IMR-90 (cell line): ENCODE results near the gene NOTO. TPM values are rescaled to one million over a fixed set of nuclear protein-coding genes. Genes with fewer than 3 reads are reported as not detected.

ENCODE experiments used
- ATAC-seq: fragments of 200-7000 bp; cut with Tn5 transposase; 2 replicates; pipeline ENCODE4 v1.9.1; 2020; ENCODE audit warnings: low read depth, mild to moderate bottlenecking, moderate library complexity
- BruUV-seq: library from RNA; stranded (reverse); fragments of 400-500 nt; replicated peaks from 2 replicates; lab custom pipeline; 2021; lab: Mats Ljungman, UMichigan
- CTCF ChIA-PET: fragments of 300-600 bp; formaldehyde crosslinking; extraction: SDS; loops from one replicate; lab custom pipeline; 2021; ENCODE audit warnings: antibody characterized with exemption; lab: Yijun Ruan, JAX
- POLR2A ChIA-PET: fragments of 300-600 bp; sonication (Branson Sonifier 250); formaldehyde crosslinking; loops from one replicate; lab custom pipeline; 2022; ENCODE audit warnings: antibody characterized with exemption; ENCODE audit not compliant: unreplicated experiment; lab: Charles Lee
- DNase-seq: peaks from one replicate; pipeline ENCODE4 v3.0.0; 2013
- H2AFZ ChIP-seq: replicated peaks from 2 replicates; pipeline ENCODE3; 2013; ENCODE audit warnings: low read length, mild to moderate bottlenecking; ENCODE audit not compliant: poor library complexity
- H2AK5ac ChIP-seq: 2 replicates; pipeline ENCODE4 v1.6.1; 2013; ENCODE audit warnings: low read depth, low read length, inconsistent platforms
- H2AK9ac ChIP-seq: replicated peaks from 2 replicates; pipeline ENCODE3; 2013; ENCODE audit warnings: mild to moderate bottlenecking, low read depth, low read length, moderate library complexity; ENCODE audit not compliant: poor library complexity
- H2BK120ac ChIP-seq: 2 replicates; pipeline ENCODE4 v1.6.1; 2013; ENCODE audit warnings: low read depth, low read length, inconsistent platforms
- H2BK15ac ChIP-seq: 3 replicates; pipeline ENCODE4 v1.6.1; 2013; ENCODE audit warnings: low read depth, low read length, inconsistent platforms
- H2BK20ac ChIP-seq: 2 replicates; pipeline ENCODE4 v1.6.1; 2013; ENCODE audit warnings: low read depth, mild to moderate bottlenecking, inconsistent platforms, low read length, moderate library complexity
- H2BK5ac ChIP-seq: 2 replicates; pipeline ENCODE4 v1.6.1; 2013; ENCODE audit warnings: mild to moderate bottlenecking, low read depth, low read length, inconsistent platforms; ENCODE audit not compliant: poor library complexity, severe bottlenecking
- H3K14ac ChIP-seq: replicated peaks from 2 replicates; pipeline ENCODE4 v1.6.1; 2013; ENCODE audit warnings: low read depth, low read length, inconsistent platforms
- H3K18ac ChIP-seq: 2 replicates; pipeline ENCODE4 v1.6.1; 2013; ENCODE audit warnings: low read depth, low read length, control low read depth
- H3K23ac ChIP-seq: 2 replicates; pipeline ENCODE4 v1.6.1; 2013; ENCODE audit warnings: low read depth, low read length, inconsistent platforms
- H3K27ac ChIP-seq: 2 replicates; pipeline ENCODE4 v1.5.1; 2013; ENCODE audit warnings: mild to moderate bottlenecking, control low read depth, low read length; ENCODE audit not compliant: insufficient read depth
- H3K27me3 ChIP-seq: 2 replicates; pipeline ENCODE4 v1.6.1; 2013; ENCODE audit warnings: low read length; ENCODE audit not compliant: control insufficient read depth, insufficient read depth
- H3K36me3 ChIP-seq: 2 replicates; pipeline ENCODE4 v1.6.1; 2013; ENCODE audit warnings: low read length, mixed read lengths; ENCODE audit not compliant: control insufficient read depth, insufficient read depth
- H3K4ac ChIP-seq: 2 replicates; pipeline ENCODE4 v1.6.1; 2013; ENCODE audit warnings: low read depth, low read length, inconsistent platforms
- H3K4me1 ChIP-seq: 2 replicates; pipeline ENCODE4 v1.6.1; 2013; ENCODE audit warnings: low read length, mixed read lengths; ENCODE audit not compliant: control insufficient read depth, insufficient read depth
- H3K4me2 ChIP-seq: 2 replicates; pipeline ENCODE4 v1.6.1; 2013; ENCODE audit warnings: low read depth, mild to moderate bottlenecking, control low read depth, low read length, moderate library complexity
- H3K4me3 ChIP-seq: 2 replicates; pipeline ENCODE4 v1.5.1; 2013; ENCODE audit warnings: low read depth, mild to moderate bottlenecking, control low read depth, low read length, moderate library complexity; ENCODE audit not compliant: insufficient read depth
- H3K56ac ChIP-seq: 2 replicates; pipeline ENCODE4 v1.6.1; 2013; ENCODE audit warnings: low read length, inconsistent platforms; ENCODE audit not compliant: insufficient read depth; ENCODE audit errors: extremely low read depth
- H3K79me1 ChIP-seq, 2 experiments: 2 replicates each; pipeline ENCODE4 v1.6.1; 2013; ENCODE audit warnings: low read length in 2 of 2, inconsistent platforms in 1 of 2, low read depth in 1 of 2
- H3K9ac ChIP-seq: 2 replicates; pipeline ENCODE4 v1.6.1; 2013; ENCODE audit warnings: low read depth, low read length, control low read depth
- H3K9me1 ChIP-seq: 2 replicates; pipeline ENCODE4 v1.6.1; 2013; ENCODE audit warnings: low read length, inconsistent platforms; ENCODE audit not compliant: insufficient read depth
- H3K9me3 ChIP-seq: 2 replicates; pipeline ENCODE4 v1.6.1; 2013; ENCODE audit warnings: low read length; ENCODE audit not compliant: control insufficient read depth, insufficient read depth
- H4K20me1 ChIP-seq: 2 replicates; pipeline ENCODE4 v1.6.1; 2013; ENCODE audit warnings: low read length, inconsistent platforms; ENCODE audit not compliant: insufficient read depth
- H4K5ac ChIP-seq: 2 replicates; pipeline ENCODE4 v1.6.1; 2013; ENCODE audit warnings: mild to moderate bottlenecking, low read depth, low read length, control low read depth
- H4K8ac ChIP-seq, 2 experiments: 2 replicates each; pipeline ENCODE4 v1.6.1; 2013; ENCODE audit warnings: low read depth in 2 of 2, low read length in 2 of 2, control low read depth in 1 of 2, inconsistent platforms in 1 of 2
- H4K91ac ChIP-seq: 2 replicates; pipeline ENCODE4 v1.6.1; 2013; ENCODE audit warnings: low read depth, low read length, inconsistent platforms; ENCODE audit not compliant: insufficient read depth
- BHLHE40 ChIP-seq: fragments of 150-350 bp; IDR thresholded peaks from 2 replicates; pipeline ENCODE4 v1.6.1; 2016; ENCODE audit warnings: mild to moderate bottlenecking, low read depth, low read length
- CHD1 ChIP-seq: IDR thresholded peaks from 2 replicates; pipeline ENCODE4 v1.6.1; 2012; ENCODE audit warnings: low read depth, low read length, improper control_type of control experiment
- FOS ChIP-seq: fragments of 150-350 bp; IDR thresholded peaks from 2 replicates; pipeline ENCODE4 v1.6.1; 2016; ENCODE audit warnings: low read depth, low read length
- MAFK ChIP-seq: IDR thresholded peaks from 2 replicates; pipeline ENCODE4 v1.6.1; 2012; ENCODE audit warnings: low read depth, low read length, improper control_type of control experiment
- MAZ ChIP-seq: IDR thresholded peaks from 2 replicates; pipeline ENCODE4 v1.6.1; 2012; ENCODE audit warnings: low read depth, mild to moderate bottlenecking, low read length, improper control_type of control experiment, moderate library complexity, borderline replicate concordance
- MXI1 ChIP-seq: IDR thresholded peaks from 2 replicates; pipeline ENCODE4 v1.6.1; 2012; ENCODE audit warnings: low read depth, mild to moderate bottlenecking, low read length, moderate library complexity, borderline replicate concordance
- NFE2L2 ChIP-seq: fragments of 150-350 bp; IDR thresholded peaks from 2 replicates; pipeline ENCODE4 v1.6.1; 2016; ENCODE audit warnings: low read depth, mild to moderate bottlenecking, low read length
- POLR2A ChIP-seq: IDR thresholded peaks from 2 replicates; pipeline ENCODE4 v1.6.1; 2012; ENCODE audit warnings: mild to moderate bottlenecking, low read depth, low read length
- RAD21 ChIP-seq: IDR thresholded peaks from 2 replicates; pipeline ENCODE4 v1.6.1; 2012; ENCODE audit warnings: low read length, improper control_type of control experiment
- RCOR1 ChIP-seq: IDR thresholded peaks from 2 replicates; pipeline ENCODE4 v1.6.1; 2012; ENCODE audit warnings: mild to moderate bottlenecking, low read length, improper control_type of control experiment; ENCODE audit not compliant: insufficient replicate concordance
- RFX5 ChIP-seq: IDR thresholded peaks from 2 replicates; pipeline ENCODE4 v1.8.0; 2012; ENCODE audit warnings: low read depth, mild to moderate bottlenecking, low read length, moderate library complexity
- SMC3 ChIP-seq: fragments of 150-350 bp; IDR thresholded peaks from 2 replicates; pipeline ENCODE4 v1.6.1; 2016; ENCODE audit warnings: low read depth, mild to moderate bottlenecking, antibody characterized with exemption, low read length, moderate library complexity
- WGBS, 2 experiments: methylation state at CpG; one replicate each; pipeline versions ENCODE4 v1.1.5 to v1.1.7; 2013; ENCODE audit warnings: missing lambda C conversion rate in 2 of 2; ENCODE audit not compliant: insufficient read length in 1 of 2; ENCODE audit errors: extremely low coverage in 2 of 2; 5-methylcytosine and 5-hydroxymethylcytosine counted together
- dilution Hi-C: fragments of 300-500 bp; cut with HindIII; formaldehyde crosslinking; loops from one replicate; pipeline ENCODE4 v1.14.3; 2018; ENCODE audit warnings: low sequenced_read_pairs; ENCODE audit not compliant: unreplicated experiment
- in situ Hi-C: fragments of 300-500 bp; cut with MboI; formaldehyde crosslinking; loops from 3 replicates; pipeline ENCODE4 v1.14.3; 2019; ENCODE audit warnings: low sequenced_read_pairs, inconsistent platforms, mixed read lengths
- intact Hi-C: fragments of 100-400 bp; cut with micrococcal nuclease; formaldehyde crosslinking; loops from 2 replicates; pipeline ENCODE4 v1.10.0; 2022
- polyA plus RNA-seq, 3 experiments: library from polyadenylated mRNA; depleted of rRNA; stranded (reverse); fragments of >200 nt; gene quantifications; 2 replicates each; pipeline ENCODE4 v1.2.3, GENCODE V29; 2012; ENCODE audit warnings: low replicate concordance in 1 of 3
- total RNA-seq: library from RNA; depleted of rRNA; stranded (reverse); fragments of >200 nt; gene quantifications from 2 replicates; pipeline ENCODE4 v1.2.3, GENCODE V29; 2012
- TF ChIP-seq, protein P1 (sequence below): conservative IDR thresholded peaks from 2 replicates; pipeline ENCODE4 v1.5.1; 2012; ENCODE audit warnings: mild to moderate bottlenecking, low read depth, low read length, improper control_type of control experiment
- TF ChIP-seq, protein P2 (sequence below): fragments of 150-350 bp; IDR thresholded peaks from 2 replicates; pipeline ENCODE4 v1.6.1; 2016; ENCODE audit warnings: low read depth, mild to moderate bottlenecking, low read length, moderate library complexity, borderline replicate concordance

NOTO gene
- total and polyA plus RNA-seq, 2 of the 4 experiments (the other 2 are of a cell fraction): not detected

DNA sequence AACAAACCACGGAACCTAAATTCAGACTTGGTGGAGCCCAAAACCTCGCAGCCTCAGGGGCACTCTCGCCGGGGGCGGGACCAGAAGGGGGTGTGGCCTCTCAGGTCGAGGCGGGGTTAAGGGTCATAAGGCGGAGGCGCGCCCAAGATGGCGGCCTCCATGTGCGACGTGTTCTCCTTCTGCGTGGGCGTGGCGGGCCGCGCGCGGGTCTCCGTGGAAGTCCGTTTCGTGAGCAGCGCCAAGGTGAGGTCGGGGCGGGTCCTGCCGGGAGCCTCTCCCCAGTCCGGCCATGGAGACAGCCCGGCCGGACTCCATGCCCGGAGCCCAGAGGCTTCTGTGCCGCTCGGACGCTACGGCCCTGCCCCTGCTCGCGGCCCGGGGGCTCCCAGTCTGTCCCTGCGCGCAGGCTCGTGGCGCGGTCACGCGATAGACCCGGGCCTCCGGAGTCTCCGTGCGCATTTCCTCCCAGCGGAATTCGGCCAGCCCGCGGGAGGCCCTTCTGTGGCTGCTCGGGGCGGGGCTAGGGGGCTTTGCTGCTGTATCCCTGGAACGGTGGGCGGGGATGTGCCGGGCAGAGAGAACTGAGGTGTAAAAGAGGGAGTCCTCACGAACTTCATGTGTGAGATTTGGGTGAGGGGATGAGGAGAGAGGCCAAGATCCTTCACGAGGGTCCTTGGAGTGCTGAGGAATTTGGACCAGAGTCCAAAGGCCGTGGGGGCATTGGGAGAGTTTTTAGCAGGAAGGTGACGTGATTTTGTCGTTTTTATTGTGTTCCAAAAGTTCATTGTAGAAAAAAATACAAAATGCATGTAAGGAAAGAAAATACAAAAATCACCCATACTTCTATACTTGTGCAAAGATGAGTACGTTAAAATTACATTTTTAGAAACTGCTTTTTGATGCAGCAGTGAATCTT, 12.0 kb downstream of the NOTO start, which contains the start of gene SMYD5:
Gene SMYD5, plus strand, starts transcription at position 126 of the 916 bp plus-strand sequence. Its CDS starts 22 bp downstream, at position 148.
- peak within 1 kb of the TSS; percentile 4; the same call in 1 of the 3 replicates for H2BK15ac ChIP-seq
- peaks cover 15% of the 10 kb centered on the region for H3K9me1 ChIP-seq
- H2AFZ ChIP-seq: peak within 1 kb of the TSS; percentile 94
- H3K36me3 ChIP-seq: no peaks in the 10 kb centered on the region
- H4K8ac ChIP-seq: peak within 1 kb of the TSS; percentile 35 to 96
- peak within 1 kb of the TSS; percentile 57 for H4K91ac ChIP-seq
- H2BK120ac ChIP-seq: peak within 1 kb of the TSS; percentile 63
- no peaks in the 10 kb centered on the region; the same call in 1 of the 2 replicates for H4K20me1 ChIP-seq
- peak within 1 kb of the TSS; percentile 94 for H4K5ac ChIP-seq
- CTCF ChIA-PET: interaction anchor here (1.1 kb wide), 1 partner anchor 26 kb away, joined by 5 read pairs; no protein-coding TSS in a partner anchor
- peak within 1 kb of the TSS; percentile 85 for H3K9ac ChIP-seq
- WGBS, 2 experiments: 0% methylated on average over 24 of the region's 64 CpGs; no CpG with 5 or more reads in 1 of the 2 experiments
- DNase-seq: peak; percentile 72
- H3K79me1 ChIP-seq: peaks cover 24 to 44% of the 10 kb centered on the region in 2 experiments; a peak in 3 of 4 replicates
- dilution Hi-C loops: no loop called here
- H3K4me1 ChIP-seq: peaks cover 8% of the 10 kb centered on the region
- H3K23ac ChIP-seq: peak within 1 kb of the TSS; percentile 95
- H3K18ac ChIP-seq: peak within 1 kb of the TSS; percentile 79
- H2BK20ac ChIP-seq: no peak within 1 kb of the TSS
- no TSS peak for BruUV-seq
- H3K4me2 ChIP-seq: peak within 1 kb of the TSS; percentile 94
- H2AK5ac ChIP-seq: peak within 1 kb of the TSS; percentile 29; the same call in 1 of the 2 replicates
- intact Hi-C loops: loop anchor here (1.0 kb wide), 1 partner anchor 37 kb away; no protein-coding TSS in a partner anchor
- peak within 1 kb of the TSS; percentile 60 for H2BK5ac ChIP-seq
- no peaks in the 10 kb centered on the region for H3K9me3 ChIP-seq
- H2AK9ac ChIP-seq: peak within 1 kb of the TSS; percentile 75
- in situ Hi-C loops: no loop called here
- peak within 1 kb of the TSS; percentile 70 for H3K27ac ChIP-seq
- peak within 1 kb of the TSS; percentile 90 for H3K14ac ChIP-seq
- H3K27me3 ChIP-seq: peaks cover 2% of the 10 kb centered on the region; the same call in 1 of the 2 replicates
- peak within 1 kb of the TSS; percentile 78 for H3K4me3 ChIP-seq
- ATAC-seq: peak; percentile 88
- peak within 1 kb of the TSS; percentile 84 for H3K4ac ChIP-seq
- POLR2A ChIA-PET: no interaction called here
- peak within 1 kb of the TSS; percentile 44; the same call in 1 of the 2 replicates for H3K56ac ChIP-seq
- TF ChIP-seq FOS (no peak), MXI1 (peak; percentile 98), RCOR1 (no peak), BHLHE40 (peak; percentile 76; the same call in 1 of the 2 replicates), NFE2L2 (no peak), RFX5 (no peak), MAZ (peak; percentile 72; the same call in 1 of the 2 replicates), MAFK (no peak), CHD1 (0 out of 2 replicates have a peak, but pooled peaks have one; percentile 34), RAD21 (no peak), POLR2A (peak; percentile 88), SMC3 (no peak)
- TF ChIP-seq, protein P1, sequence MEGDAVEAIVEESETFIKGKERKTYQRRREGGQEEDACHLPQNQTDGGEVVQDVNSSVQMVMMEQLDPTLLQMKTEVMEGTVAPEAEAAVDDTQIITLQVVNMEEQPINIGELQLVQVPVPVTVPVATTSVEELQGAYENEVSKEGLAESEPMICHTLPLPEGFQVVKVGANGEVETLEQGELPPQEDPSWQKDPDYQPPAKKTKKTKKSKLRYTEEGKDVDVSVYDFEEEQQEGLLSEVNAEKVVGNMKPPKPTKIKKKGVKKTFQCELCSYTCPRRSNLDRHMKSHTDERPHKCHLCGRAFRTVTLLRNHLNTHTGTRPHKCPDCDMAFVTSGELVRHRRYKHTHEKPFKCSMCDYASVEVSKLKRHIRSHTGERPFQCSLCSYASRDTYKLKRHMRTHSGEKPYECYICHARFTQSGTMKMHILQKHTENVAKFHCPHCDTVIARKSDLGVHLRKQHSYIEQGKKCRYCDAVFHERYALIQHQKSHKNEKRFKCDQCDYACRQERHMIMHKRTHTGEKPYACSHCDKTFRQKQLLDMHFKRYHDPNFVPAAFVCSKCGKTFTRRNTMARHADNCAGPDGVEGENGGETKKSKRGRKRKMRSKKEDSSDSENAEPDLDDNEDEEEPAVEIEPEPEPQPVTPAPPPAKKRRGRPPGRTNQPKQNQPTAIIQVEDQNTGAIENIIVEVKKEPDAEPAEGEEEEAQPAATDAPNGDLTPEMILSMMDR: no peak
- TF ChIP-seq, protein P2, sequence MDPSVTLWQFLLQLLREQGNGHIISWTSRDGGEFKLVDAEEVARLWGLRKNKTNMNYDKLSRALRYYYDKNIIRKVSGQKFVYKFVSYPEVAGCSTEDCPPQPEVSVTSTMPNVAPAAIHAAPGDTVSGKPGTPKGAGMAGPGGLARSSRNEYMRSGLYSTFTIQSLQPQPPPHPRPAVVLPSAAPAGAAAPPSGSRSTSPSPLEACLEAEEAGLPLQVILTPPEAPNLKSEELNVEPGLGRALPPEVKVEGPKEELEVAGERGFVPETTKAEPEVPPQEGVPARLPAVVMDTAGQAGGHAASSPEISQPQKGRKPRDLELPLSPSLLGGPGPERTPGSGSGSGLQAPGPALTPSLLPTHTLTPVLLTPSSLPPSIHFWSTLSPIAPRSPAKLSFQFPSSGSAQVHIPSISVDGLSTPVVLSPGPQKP: no peak
